G401 (cell line): ENCODE measurements around the gene ATXN7L2. TPM values are rescaled to one million over a fixed set of nuclear protein-coding genes. Genes with fewer than 3 reads are reported as not detected.

Source experiments
- DNase-seq: peaks from one replicate; pipeline ENCODE4 v3.0.0-alpha.2; 2015; ENCODE audit warnings: low spot score
- in situ Hi-C: cut with HindIII; loops from 2 replicates; pipeline ENCODE4 v1.10.0; 2016; ENCODE audit warnings: low sequenced_read_pairs, mixed read lengths
- total RNA-seq: library from RNA; depleted of rRNA; stranded (reverse); fragments of >200 nt; shearing (Covaris generic); gene quantifications from 2 replicates; pipeline ENCODE4 v1.2.3, GENCODE V29; 2014

ATXN7L2 gene
- total RNA-seq, 1 experiment from 2014 or later = 2.9 TPM

GRCh38 chr1:109492779-109493178 lies 9.1 kb downstream of the ATXN7L2 start:
- DNase-seq = no peak
- in situ Hi-C loops = loop anchor here (5.0 kb wide), 1 partner anchor 45 kb away; the partner anchor contains the start of gene GPR61

- peak; percentile 20 for DNase-seq
- in situ Hi-C loops = loop anchor here (5.0 kb wide), 1 partner anchor 44 kb away; the partner anchor contains the start of gene GPR61
These were observed 9.5 kb downstream of the ATXN7L2 start for GRCh38 chr1:109493227-109493626.

- in situ Hi-C loops = loop anchor here (5.0 kb wide), 1 partner anchor 43 kb away; the partner anchor contains the start of gene GPR61
- peak; percentile 81 for DNase-seq
These were observed 10.3 kb downstream of the ATXN7L2 start, which contains the start of gene CYB561D1 for GRCh38 chr1:109493805-109494539. Gene CYB561D1 (plus strand): TSS chr1:109494094. CDS start chr1:109494140, 46 bp downstream.

- in situ Hi-C loops = no loop called here
- no peak for DNase-seq
These were observed 12.0 kb downstream of the ATXN7L2 start for GRCh38 chr1:109495738-109496137.

- in situ Hi-C loops = no loop called here
- DNase-seq = peak; percentile 26
These were observed 13.9 kb downstream of the ATXN7L2 start for GRCh38 chr1:109497449-109498160.

GRCh38 chr1:109498161-109498801 lies 14.6 kb downstream of the ATXN7L2 start:
- peak; percentile 75 for DNase-seq
- in situ Hi-C loops = no loop called here

- in situ Hi-C loops = no loop called here
- DNase-seq = peak; percentile 44
These were observed 15.4 kb downstream of the ATXN7L2 start for GRCh38 chr1:109499081-109499480.

GRCh38 chr1:109499661-109500536 lies 16.2 kb downstream of the ATXN7L2 start:
- DNase-seq = peak; percentile 51
- in situ Hi-C loops = no loop called here

GRCh38 chr1:109500941-109501381 lies 17.3 kb downstream of the ATXN7L2 start:
- in situ Hi-C loops = no loop called here

GRCh38 chr1:109501644-109502363 lies 18.1 kb downstream of the ATXN7L2 start:
- in situ Hi-C loops = no loop called here
- no peak for DNase-seq

More at GRCh38 chr1:109500941-109501381, 17.3 kb downstream of the ATXN7L2 start:
- no peak for DNase-seq

- in situ Hi-C loops = no loop called here
- no peak for DNase-seq
These were observed 18.7 kb downstream of the ATXN7L2 start for GRCh38 chr1:109502364-109502851.

- in situ Hi-C loops = no loop called here
- DNase-seq = no peak
These were observed 20.2 kb downstream of the ATXN7L2 start for GRCh38 chr1:109503935-109504334.

GRCh38 chr1:109504974-109505373 lies 21.3 kb downstream of the ATXN7L2 start:
- DNase-seq = no peak
- in situ Hi-C loops = no loop called here

GRCh38 chr1:109508001-109508872 lies 24.5 kb downstream of the ATXN7L2 start:
- in situ Hi-C loops = no loop called here

GRCh38 chr1:109508873-109509175 lies 25.1 kb downstream of the ATXN7L2 start:
- in situ Hi-C loops = no loop called here
- DNase-seq = no peak

More at GRCh38 chr1:109508001-109508872, 24.5 kb downstream of the ATXN7L2 start:
- no peak for DNase-seq

GRCh38 chr1:109509176-109510134 lies 25.8 kb downstream of the ATXN7L2 start, which contains the start of gene AMIGO1:
Gene AMIGO1 (minus strand): TSS chr1:109509727. CDS start chr1:109508912, 815 bp downstream.
- in situ Hi-C loops = no loop called here

More at GRCh38 chr1:109509176-109510134, 25.8 kb downstream of the ATXN7L2 start, which contains the start of gene AMIGO1:
- DNase-seq = peak; percentile 53
